ENCODE measurements around the gene RPTOR. TPM values are rescaled to one million over a fixed set of nuclear protein-coding genes. Genes with fewer than 3 reads are reported as not detected.

RPTOR gene
- polyA plus RNA-seq, 1 donor from 2014 or later: 8.0 TPM

GRCh38 chr17:80786470-80786869 lies 241.8 kb downstream of the RPTOR start:
- H3K79me2 ChIP-seq (replicated peaks; ENCODE audit: insufficient read depth, low read length): no peaks in the 10 kb centered on the region
- no peaks in the 10 kb centered on the region for H3F3A ChIP-seq (ENCODE audit: insufficient read depth, low read length, poor library complexity, severe bottlenecking)
- no peak overlapping the region for H3K27ac ChIP-seq (ENCODE audit: low read length)
- H3K27me3 ChIP-seq (ENCODE audit: insufficient read depth, low read depth, low read length): no peaks in the 10 kb centered on the region
- H3K4me3 ChIP-seq (ENCODE audit: low read length): no peak overlapping the region
- H3K4me2 ChIP-seq (ENCODE audit: low read length): no peak overlapping the region
- no peak for TF ChIP-seq RAD21 (conservative IDR thresholded peaks at IDR 0.05)
- TF ChIP-seq MXI1 (conservative IDR thresholded peaks at IDR 0.05; ENCODE audit: poor library complexity, severe bottlenecking): no peak
- no peaks in the 10 kb centered on the region for H3K9me2 ChIP-seq (ENCODE audit: insufficient read depth, low read length)
- no peak overlapping the region for H2AFZ ChIP-seq (ENCODE audit: low read depth, low read length)
- no peak overlapping the region for H3K9ac ChIP-seq (ENCODE audit: low read length)
- no peaks in the 10 kb centered on the region for H3K36me3 ChIP-seq (ENCODE audit: insufficient read depth, low read length)
- H4K20me1 ChIP-seq (ENCODE audit: insufficient read depth): no peaks in the 10 kb centered on the region
- H3K9me3 ChIP-seq (ENCODE audit: low read length): no peaks in the 10 kb centered on the region

GRCh38 chr17:80786887-80787286 lies 242.2 kb downstream of the RPTOR start:
- no peaks in the 10 kb centered on the region for H3K9me2 ChIP-seq (ENCODE audit: insufficient read depth, low read length)
- no peak overlapping the region for H2AFZ ChIP-seq (ENCODE audit: low read depth, low read length)
- H3K27ac ChIP-seq (ENCODE audit: low read length): no peak overlapping the region
- H3K9ac ChIP-seq (ENCODE audit: low read length): no peak overlapping the region
- no peak overlapping the region for H3K4me2 ChIP-seq (ENCODE audit: low read length)
- TF ChIP-seq CTCF (IDR thresholded peaks at IDR 0.05; ENCODE audit: poor library complexity, severe bottlenecking) (no peak), RAD21 (conservative IDR thresholded peaks at IDR 0.05) (no peak), TAF1 (IDR thresholded peaks at IDR 0.05; ENCODE audit: low read depth) (no peak), REST (IDR thresholded peaks at IDR 0.05; ENCODE audit: borderline replicate concordance) (no peak), EP300 (conservative IDR thresholded peaks at IDR 0.05; ENCODE audit: poor library complexity, severe bottlenecking) (no peak), MXI1 (conservative IDR thresholded peaks at IDR 0.05; ENCODE audit: poor library complexity, severe bottlenecking) (no peak), POLR2AphosphoS5 (IDR thresholded peaks at IDR 0.05) (no peak), EZH2 (IDR thresholded peaks at IDR 0.05; ENCODE audit: borderline replicate concordance, insufficient read depth, low read length, poor library complexity, severe bottlenecking) (no peak)
- no peaks in the 10 kb centered on the region for H3K9me3 ChIP-seq (ENCODE audit: low read length)
- no peaks in the 10 kb centered on the region for H3K79me2 ChIP-seq (replicated peaks; ENCODE audit: insufficient read depth, low read length)
- no peak overlapping the region for H3K4me3 ChIP-seq (ENCODE audit: low read length)
- no peaks in the 10 kb centered on the region for H4K20me1 ChIP-seq (ENCODE audit: insufficient read depth)
- H3K27me3 ChIP-seq (ENCODE audit: insufficient read depth, low read depth, low read length): no peaks in the 10 kb centered on the region
- H3K36me3 ChIP-seq (ENCODE audit: insufficient read depth, low read length): no peaks in the 10 kb centered on the region
- H3F3A ChIP-seq (ENCODE audit: insufficient read depth, low read length, poor library complexity, severe bottlenecking): no peaks in the 10 kb centered on the region

- TF ChIP-seq TAF1 (IDR thresholded peaks at IDR 0.05; ENCODE audit: low read depth): no peak
- no peak for TF ChIP-seq MXI1 (conservative IDR thresholded peaks at IDR 0.05; ENCODE audit: poor library complexity, severe bottlenecking)
- TF ChIP-seq REST (IDR thresholded peaks at IDR 0.05; ENCODE audit: borderline replicate concordance): no peak
- TF ChIP-seq EP300 (conservative IDR thresholded peaks at IDR 0.05; ENCODE audit: poor library complexity, severe bottlenecking): no peak
- TF ChIP-seq SMC3 (conservative IDR thresholded peaks at IDR 0.05; ENCODE audit: poor library complexity): no peak
- no peak for TF ChIP-seq CTCF (IDR thresholded peaks at IDR 0.05; ENCODE audit: poor library complexity, severe bottlenecking)
- TF ChIP-seq POLR2AphosphoS5 (IDR thresholded peaks at IDR 0.05): no peak
- TF ChIP-seq EZH2 (IDR thresholded peaks at IDR 0.05; ENCODE audit: borderline replicate concordance, insufficient read depth, low read length, poor library complexity, severe bottlenecking): no peak
- no peak for TF ChIP-seq RAD21 (conservative IDR thresholded peaks at IDR 0.05)
Observed at GRCh38 chr17:80787881-80788280, 243.2 kb downstream of the RPTOR start.

More at GRCh38 chr17:80787881-80788280, 243.2 kb downstream of the RPTOR start:
- no peaks in the 10 kb centered on the region for H3K9me2 ChIP-seq (ENCODE audit: insufficient read depth, low read length)
- no peak overlapping the region for H3K4me3 ChIP-seq (ENCODE audit: low read length)
- no peaks in the 10 kb centered on the region for H3K9me3 ChIP-seq (ENCODE audit: low read length)
- no peaks in the 10 kb centered on the region for H3K27me3 ChIP-seq (ENCODE audit: insufficient read depth, low read depth, low read length)
- no peak overlapping the region for H3K9ac ChIP-seq (ENCODE audit: low read length)
- no peaks in the 10 kb centered on the region for H4K20me1 ChIP-seq (ENCODE audit: insufficient read depth)
- H3F3A ChIP-seq (ENCODE audit: insufficient read depth, low read length, poor library complexity, severe bottlenecking): no peaks in the 10 kb centered on the region
- H3K4me2 ChIP-seq (ENCODE audit: low read length): no peak overlapping the region
- no peaks in the 10 kb centered on the region for H3K36me3 ChIP-seq (ENCODE audit: insufficient read depth, low read length)
- no peaks in the 10 kb centered on the region for H3K79me2 ChIP-seq (replicated peaks; ENCODE audit: insufficient read depth, low read length)
- H2AFZ ChIP-seq (ENCODE audit: low read depth, low read length): no peak overlapping the region
- H3K27ac ChIP-seq (ENCODE audit: low read length): no peak overlapping the region
